Medulla oblongata (tissue), 1 donor: ENCODE results near the gene GSC.
"Not testable (repeated sequence)": the region's sequence is repeated elsewhere in the genome, so short reads cannot be mapped to it uniquely, and the experiment has no call there.

Experiments
- DNase-seq: peaks from one replicate; pipeline ENCODE4 v3.0.0-alpha.2; 2015; ENCODE audit errors: extremely low spot score

The GSC gene

GRCh38 chr14:94771906-94772490 is 2.1 kb upstream of the GSC start:
- DNase-seq: no peak

DNA sequence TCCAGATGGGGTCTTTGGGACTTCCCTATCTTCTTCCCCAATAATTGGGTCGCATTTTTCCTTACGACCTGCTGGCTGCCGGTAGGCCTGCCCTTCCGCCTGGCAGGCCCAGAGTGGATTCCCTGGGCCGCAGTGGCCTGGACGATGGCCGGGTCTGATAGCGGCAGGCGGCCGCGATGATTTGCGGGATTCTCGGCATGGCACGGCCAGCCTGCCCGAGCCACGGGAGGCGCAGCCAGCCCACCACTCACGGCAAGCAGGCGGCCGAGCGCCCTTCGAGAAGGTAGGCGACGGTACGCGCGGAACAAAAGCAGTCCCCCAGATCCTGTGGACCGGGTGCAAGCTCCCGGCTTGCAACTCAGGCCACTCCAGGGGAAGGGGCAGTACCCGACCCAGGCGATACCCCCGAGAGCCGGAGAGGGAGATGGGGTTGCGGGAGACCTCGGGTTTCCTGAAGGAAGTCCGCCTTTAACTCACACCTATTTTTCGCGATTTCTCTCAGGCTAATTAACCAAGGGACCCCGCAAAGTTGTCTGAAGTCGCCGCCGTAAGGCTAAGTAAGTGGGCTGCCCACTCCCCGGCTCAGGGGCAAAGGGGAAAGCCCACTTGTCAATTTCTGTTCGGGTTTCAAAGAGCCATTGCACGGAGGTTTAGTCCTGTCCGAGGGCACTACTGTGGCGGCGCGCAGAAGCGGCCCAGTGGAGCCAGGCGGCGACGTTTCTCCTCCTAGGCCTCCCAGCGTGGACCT is 1.4 kb upstream of the GSC start:
- no peak for DNase-seq

DNA sequence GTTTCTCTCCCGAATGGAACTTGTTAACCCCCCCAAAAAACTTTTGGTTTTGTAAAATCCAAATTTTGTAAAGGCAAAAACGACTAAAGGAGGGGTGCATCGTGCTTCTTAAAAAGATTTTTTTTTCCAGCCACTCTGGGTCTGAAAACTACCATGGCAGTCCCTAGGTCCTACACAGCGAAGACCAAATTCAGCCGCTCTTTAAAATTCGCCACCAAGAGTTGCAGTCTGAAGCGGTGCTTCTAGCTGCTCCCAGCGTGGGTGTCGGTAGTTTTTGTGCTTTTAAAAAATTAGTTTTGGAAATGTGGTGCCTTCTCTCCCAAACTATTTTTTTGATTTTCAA is 873 bp upstream of the GSC start:
- DNase-seq: no peak

DNA sequence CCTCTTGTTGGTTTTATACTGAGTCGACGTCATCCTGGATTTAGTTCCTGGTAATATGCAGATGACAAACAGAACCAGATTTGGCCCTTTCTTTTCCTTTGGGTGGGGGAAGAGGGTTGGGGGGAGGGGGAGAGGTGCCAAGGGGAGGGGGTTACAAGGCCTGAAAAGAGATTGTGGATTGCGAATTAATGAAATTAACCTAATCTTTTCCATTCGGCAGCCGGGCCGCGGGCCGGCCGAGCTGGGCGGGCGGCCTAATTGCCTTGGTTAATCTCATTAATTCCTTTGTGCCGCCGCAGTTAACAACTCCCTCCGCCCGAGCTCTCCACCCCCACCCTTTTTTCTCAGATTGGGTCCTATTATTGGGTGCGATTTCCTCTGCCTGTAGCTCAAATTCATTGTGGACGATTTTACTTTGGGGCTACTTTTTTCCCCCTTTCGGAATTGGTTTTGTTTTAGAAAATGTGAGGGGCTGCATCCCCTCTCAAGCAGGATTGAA is 387 bp upstream of the GSC start:
- DNase-seq: no peak

DNA sequence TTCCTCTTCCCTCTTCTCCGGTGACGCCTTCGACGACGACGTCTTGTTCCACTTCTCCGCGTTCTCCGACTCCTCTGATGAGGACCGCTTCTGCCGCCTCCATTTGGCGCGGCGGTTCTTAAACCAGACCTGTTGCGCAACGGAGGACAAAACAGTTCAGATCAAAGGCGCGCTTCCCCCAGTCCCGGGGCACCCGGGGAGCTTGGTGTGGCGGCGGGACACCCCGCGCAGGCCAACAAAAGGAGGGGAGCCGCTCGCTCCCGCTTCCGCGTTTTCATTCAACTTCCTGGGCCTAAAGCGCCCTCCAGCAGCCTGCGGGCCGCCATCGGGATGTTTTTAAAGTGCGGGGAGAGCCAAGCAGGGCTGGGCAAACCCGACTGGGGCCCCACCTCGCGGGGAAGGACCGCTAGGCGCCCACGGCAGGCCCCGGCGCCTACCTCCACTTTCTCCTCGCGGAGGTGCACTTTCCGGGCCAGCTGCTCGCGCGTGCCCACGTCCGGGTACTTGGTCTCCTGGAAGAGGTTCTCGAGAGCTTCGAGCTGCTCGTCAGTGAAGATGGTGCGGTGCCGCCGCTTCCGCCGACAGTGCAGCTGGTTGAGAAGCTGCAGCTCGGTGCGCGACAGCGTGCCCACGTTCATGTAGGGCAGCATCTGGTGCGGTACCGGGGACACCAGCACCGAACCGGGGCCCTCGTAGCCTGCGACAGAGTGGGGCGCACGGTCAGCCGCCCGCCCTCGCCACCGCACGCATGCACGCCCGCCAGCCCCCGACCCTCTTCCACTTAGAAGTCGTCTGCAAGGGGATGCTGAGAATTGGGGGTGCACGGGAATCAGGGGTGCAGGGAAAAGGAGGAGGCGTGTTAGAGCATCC is 1.2 kb downstream of the GSC start:
- DNase-seq: no peak

GRCh38 chr14:94768141-94768520 is 1.8 kb downstream of the GSC start:
- no peak for DNase-seq

DNA sequence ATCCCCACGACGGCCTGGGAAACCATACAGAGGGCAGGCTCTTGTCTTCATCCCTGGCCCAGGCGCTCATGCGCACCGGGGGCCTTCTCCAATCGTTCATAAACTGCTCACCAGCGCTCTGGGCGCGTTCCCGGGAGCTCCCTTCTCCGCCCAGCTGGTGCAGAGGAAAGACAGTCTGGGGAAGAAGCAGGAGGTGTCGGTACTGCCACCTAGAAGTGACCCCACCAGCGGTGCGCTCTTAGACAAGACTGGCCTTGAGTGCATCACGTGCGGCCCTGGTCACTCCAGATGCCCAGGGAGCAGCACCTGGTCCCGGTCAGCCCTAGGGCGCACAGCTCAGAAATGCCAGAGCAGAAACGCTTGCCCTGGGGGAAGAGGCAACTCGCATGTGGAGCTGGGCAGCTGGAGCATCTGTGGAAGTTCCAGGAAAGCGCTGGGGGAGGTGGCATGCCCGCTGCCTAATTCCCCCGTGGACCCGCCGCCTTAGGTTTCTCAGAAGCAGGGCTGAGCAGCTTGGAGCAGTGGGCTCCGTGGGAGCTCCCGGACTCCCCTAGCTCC is 2.5 kb downstream of the GSC start:
- DNase-seq: no peak

DNA sequence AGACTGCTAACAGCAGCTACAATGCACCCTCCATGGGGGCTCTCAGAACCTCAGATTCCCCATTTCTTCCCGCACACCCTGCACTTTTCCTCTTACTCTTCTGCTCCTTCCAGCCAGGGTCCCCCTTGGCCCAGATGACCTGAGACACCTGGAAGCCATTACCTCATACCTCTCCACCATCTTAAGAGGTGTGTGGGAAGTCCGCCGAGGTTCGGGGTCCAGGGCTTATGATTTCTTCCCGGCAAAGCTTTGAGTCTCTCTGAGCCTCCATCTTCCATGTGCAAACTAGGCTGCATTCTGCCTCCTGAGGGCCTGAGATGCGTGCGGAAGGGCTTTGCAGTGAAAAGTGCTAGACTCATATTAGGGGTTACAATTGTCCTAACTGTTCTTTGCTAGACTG is 5.3 kb downstream of the GSC start:
- DNase-seq: no peak

- DNase-seq: no peak
Measured at GRCh38 chr14:94762431-94762830, 7.5 kb downstream of the GSC start.

DNA sequence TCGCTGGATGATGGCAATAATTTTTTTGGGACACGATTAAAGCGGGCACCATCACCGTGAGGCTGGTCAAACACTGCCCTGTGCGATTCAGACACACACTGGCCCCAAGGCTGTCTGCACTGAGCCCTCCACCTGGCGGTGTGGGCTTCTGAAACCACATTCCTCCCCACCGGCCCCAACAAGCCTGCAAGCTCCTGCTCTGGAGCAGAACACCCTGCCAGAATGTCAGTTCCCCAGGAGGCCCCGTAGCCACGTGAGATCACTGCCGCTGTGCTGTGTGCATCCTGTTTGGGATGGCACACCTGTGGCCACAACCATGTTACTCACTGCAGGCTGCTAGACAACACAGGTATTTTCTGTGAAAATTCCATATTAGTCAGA is 7.9 kb downstream of the GSC start:
- DNase-seq: no peak

GRCh38 chr14:94761348-94761996 is 8.4 kb downstream of the GSC start:
- DNase-seq: no peak

- no peak for DNase-seq
Measured at GRCh38 chr14:94756310-94756882, 13.5 kb downstream of the GSC start.

DNA sequence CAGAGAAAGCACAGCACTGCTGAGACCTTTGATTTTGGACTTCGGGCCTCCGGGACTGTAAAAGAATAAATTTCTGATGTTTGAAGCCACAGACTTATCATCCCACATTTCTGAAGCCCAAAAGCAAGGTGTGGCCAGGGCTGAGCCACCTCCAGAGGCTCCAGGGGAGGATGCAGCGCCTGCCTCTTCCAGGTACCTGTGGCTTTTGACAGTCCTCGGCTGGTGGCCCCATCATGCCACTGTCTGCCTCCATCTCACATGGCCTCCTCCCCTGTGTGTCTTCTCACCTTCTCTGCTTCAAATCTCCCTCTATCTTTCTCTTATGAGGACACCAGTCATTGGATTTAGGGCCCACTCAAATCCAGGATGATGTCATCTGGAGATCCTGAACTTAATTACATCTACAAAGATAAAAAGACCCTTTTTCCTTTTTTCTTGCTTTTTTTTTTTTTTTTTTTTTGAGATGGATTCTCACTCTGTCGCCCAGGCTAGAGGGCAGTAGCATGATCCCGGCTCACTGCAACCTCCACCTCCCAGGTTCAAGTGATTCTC is 15.4 kb downstream of the GSC start:
- no peak for DNase-seq

- no peak for DNase-seq
Measured at GRCh38 chr14:94752591-94753436, 17.1 kb downstream of the GSC start.

DNA sequence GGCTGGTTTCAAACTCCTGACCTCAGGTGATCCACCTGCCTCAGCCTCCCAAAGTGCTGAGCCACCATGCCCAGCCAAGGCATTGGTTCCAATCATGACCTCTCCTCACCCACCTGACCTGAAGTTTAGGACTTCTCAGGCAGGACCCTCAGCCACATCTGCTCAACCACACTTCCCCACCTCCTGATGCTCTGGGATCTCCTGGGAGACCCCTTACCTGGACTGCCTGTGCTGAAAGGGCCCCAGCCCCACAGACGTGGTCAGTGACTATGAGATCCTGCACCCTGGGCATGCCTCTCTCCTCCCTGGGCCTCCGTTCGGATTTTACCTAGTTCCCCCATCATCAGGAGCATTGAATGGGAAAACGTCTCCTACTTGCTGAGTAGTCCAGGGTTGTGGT is 18.0 kb downstream of the GSC start:
- no peak for DNase-seq

DNA sequence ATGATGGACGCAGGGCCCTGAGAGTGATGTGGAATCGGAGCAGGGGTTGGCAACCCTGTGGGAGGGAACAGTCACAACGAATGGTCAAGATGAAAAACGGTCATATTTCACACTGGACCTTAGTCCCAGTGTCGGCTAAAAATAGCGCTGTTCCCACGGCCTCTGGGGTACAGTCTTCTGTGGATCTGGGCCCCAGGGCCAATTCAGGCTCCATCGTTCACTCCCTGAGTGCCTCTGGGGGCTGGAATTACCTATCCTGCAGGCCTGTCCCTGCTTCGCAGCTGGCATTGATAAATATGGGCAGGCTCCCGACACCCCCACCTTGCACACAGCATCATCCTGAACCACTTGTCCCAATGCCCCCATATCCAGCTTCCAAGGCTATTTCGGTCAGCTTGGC is 18.6 kb downstream of the GSC start:
- DNase-seq: no peak

GRCh38 chr14:94750371-94750770 is 19.5 kb downstream of the GSC start:
- DNase-seq: no peak

DNA sequence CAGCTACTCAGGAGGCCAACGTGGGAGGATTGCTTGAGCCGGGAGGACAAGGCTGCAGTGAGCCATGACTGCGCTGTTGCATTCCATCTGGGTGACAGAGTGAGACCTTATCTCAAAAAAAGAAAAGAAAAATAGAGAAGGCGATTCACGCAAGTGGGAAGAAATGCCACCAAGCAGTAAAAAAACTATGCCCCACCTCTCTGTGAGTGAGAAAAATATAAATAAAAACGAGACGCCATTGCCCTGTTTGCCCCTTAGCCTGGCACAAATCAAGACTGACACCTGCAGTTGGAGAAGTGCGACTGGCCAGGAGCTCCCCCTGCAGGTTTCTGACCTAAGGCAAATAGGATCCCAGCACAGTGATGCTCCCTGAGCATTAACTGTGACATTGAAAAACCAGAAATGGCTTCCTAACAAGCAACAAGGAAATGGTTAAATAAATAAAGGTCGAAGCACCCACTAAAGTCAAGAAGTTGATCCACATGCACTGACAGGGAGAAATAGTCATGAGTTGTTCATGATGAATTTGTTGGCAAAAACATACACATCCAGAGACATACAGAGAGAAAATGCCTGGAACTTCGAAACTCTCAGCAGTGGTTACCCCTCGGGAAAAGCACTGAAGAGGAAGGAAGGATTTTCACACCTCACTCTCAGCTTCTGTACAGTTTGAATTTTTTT is 21.1 kb downstream of the GSC start:
- DNase-seq: no peak

DNA sequence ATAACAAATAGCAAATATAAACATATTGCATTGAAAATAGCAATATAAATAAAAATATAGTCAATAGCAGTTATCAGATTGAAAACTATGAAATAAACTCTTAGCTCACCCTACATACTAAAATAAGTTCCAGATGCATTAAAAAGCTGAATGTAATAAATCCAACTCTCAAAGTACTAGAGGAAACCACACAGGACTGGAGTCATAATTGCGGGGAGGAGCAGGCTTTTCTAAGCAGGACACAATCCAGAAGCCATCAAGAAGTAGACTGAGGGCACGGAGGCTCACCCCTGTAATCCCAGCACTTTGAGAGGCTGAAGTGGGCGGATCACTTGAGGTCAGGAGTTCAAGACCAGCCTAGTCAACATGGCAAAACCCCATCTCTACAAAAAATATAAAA is 22.2 kb downstream of the GSC start:
- DNase-seq: no peak

DNA sequence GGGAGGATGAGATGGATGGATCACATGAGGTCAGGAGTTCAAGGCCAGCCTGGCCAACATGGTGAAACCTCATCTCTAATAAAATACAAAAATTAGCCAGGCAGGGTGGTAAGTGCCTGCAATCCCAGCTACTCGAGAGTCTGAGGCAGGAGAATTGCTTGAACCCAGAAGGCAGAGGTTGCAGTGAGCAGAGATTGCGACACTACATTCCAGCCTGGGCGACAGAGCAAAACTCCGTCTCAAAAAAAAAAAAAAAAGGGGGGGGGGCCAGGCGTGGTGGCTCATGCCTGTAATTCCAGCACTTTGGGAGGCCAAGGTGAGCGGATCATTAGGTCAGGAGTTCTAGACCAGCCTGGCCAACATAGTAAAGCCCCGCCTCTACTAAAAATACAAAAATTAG is 22.8 kb downstream of the GSC start:
- DNase-seq: not testable (repeated sequence)
